ENCODE measurements around the gene EXOC6B. TPM values are rescaled to one million over a fixed set of nuclear protein-coding genes. Genes with fewer than 3 reads are reported as not detected.

The EXOC6B gene
- total and polyA plus RNA-seq, 2 of the 8 experiments (the other 6 are each of a cell fraction or from before 2014, with no cell fraction given), result 13.5 to 33.0 TPM

- Histone ChIP-seq H3K23ac (ENCODE audit: insufficient read length) (no peak overlapping the region), H2BK15ac (ENCODE audit: low read length) (0 out of 2 replicates have a peak overlapping the region, but pooled peaks have one; percentile 61), H3K4me2 (ENCODE audit: insufficient read depth in 1 of 2, low read depth in 2 of 2, low read length in 2 of 2) (no peak overlapping the region), H2AK5ac (ENCODE audit: low read depth, low read length) (no peak overlapping the region), H3K79me2 (ENCODE audit: control insufficient read depth in 1 of 2, insufficient read depth in 2 of 2, low read length in 2 of 2) (no peaks in the 10 kb centered on the region), H2BK12ac (ENCODE audit: low read depth, low read length) (peak overlapping the region; percentile 50; the same call in 1 of the 2 replicates), H3K18ac (ENCODE audit: extremely low read depth, low read length) (peak overlapping the region; percentile 60; the same call in 1 of the 2 replicates), H3K56ac (replicated peaks; ENCODE audit: insufficient read length, low read depth, low read length) (no peak overlapping the region), H3K9me3 (ENCODE audit: insufficient read depth in 2 of 2, low read depth in 1 of 2, low read length in 1 of 2) (no peaks in the 10 kb centered on the region), H3K4ac (replicated peaks; ENCODE audit: insufficient read length, low read depth, low read length) (peak overlapping the region; percentile 50), H4K91ac (replicated peaks; ENCODE audit: insufficient read length, low read length) (peak overlapping the region; percentile 79), H2BK5ac (ENCODE audit: low read depth, low read length) (peak overlapping the region; percentile 35; the same call in 1 of the 2 replicates), H3K9ac (replicated peaks in 1 of 4; ENCODE audit: extremely low read depth in 1 of 4, low read depth in 3 of 4, low read length in 3 of 4) (no peak overlapping the region), H2AFZ (ENCODE audit: low read length) (no peak overlapping the region), H3K36me3 (ENCODE audit: control insufficient read depth in 2 of 4, insufficient read depth in 4 of 4, low read length in 3 of 4) (no peaks in the 10 kb centered on the region), H3K23me2 (ENCODE audit: low read depth, low read length) (no peaks in the 10 kb centered on the region), H3K14ac (ENCODE audit: insufficient read length) (no peak overlapping the region), H2BK20ac (ENCODE audit: low read length) (0 out of 2 replicates have a peak overlapping the region, but pooled peaks have one; percentile 72), H2BK120ac (replicated peaks; ENCODE audit: low read depth, low read length) (no peak overlapping the region), H4K8ac (ENCODE audit: extremely low read depth, insufficient read depth, low read length) (peak overlapping the region; percentile 40; the same call in 1 of the 2 replicates), H4K5ac (ENCODE audit: insufficient read length, low read depth, low read length) (no peak overlapping the region), H3K4me3 (ENCODE audit: extremely low read depth in 1 of 4, insufficient read depth in 2 of 4, low read depth in 3 of 4, low read length in 4 of 4) (no peak overlapping the region), H3K79me1 (ENCODE audit: low read depth, low read length) (no peaks in the 10 kb centered on the region), H4K20me1 (replicated peaks in 1 of 2; ENCODE audit: control insufficient read depth in 1 of 2, insufficient read depth in 2 of 2, low read length in 2 of 2) (no peaks in the 10 kb centered on the region), H3K27me3 (replicated peaks in 1 of 4; ENCODE audit: control insufficient read depth in 3 of 4, extremely low read depth in 1 of 4, insufficient read depth in 3 of 4, low read length in 3 of 4) (peaks cover 0 to 4% (median 0%) of the 10 kb centered on the region in 4 experiments; a peak in 1 of 7 replicates), H3K4me1 (replicated peaks in 1 of 4; ENCODE audit: control insufficient read depth in 3 of 4, insufficient read depth in 4 of 4, low read length in 3 of 4) (peaks cover 0 to 9% (median 6%) of the 10 kb centered on the region in 4 experiments; a peak in 5 of 7 replicates), H3K27ac (ENCODE audit: low read depth, low read length) (no peak overlapping the region)
- WGBS, 2 experiments (ENCODE audit: extremely low coverage in 1 of 2, insufficient coverage in 1 of 2, insufficient read length in 1 of 2, insufficient replicate concordance in 2 of 2, low coverage in 1 of 2, low lambda C conversion rate in 2 of 2, missing lambda C conversion rate in 1 of 2), result 90% methylated on average over 32 of the region's 37 CpGs; no CpG with 5 or more reads in 1 of the 2 experiments
- ChIA-PET POLR2A (ENCODE audit: partially characterized antibody) (no interaction called here), CTCF (ENCODE audit: partially characterized antibody) (interaction anchor here (0.5 to 9.5 kb wide), 10 partner anchors 17 to 1166 kb away, joined by 3 to 70 read pairs (median 3); no protein-coding TSS in a partner anchor)
- peak in 1 of 2 experiments; percentile 37 for DNase-seq (ENCODE audit: low read depth in 1 of 2, low spot score in 2 of 2)
- no peak for FAIRE-seq
- no peak for TF ChIP-seq ATF3 (IDR thresholded peaks at IDR 0.05; ENCODE audit: insufficient read depth, low read depth, low read length)
- no peak for TF ChIP-seq CHD2 (IDR thresholded peaks at IDR 0.05; ENCODE audit: low read length)
- no peak for TF ChIP-seq MAX (IDR thresholded peaks at IDR 0.05)
- TF ChIP-seq USF2 (IDR thresholded peaks at IDR 0.05; ENCODE audit: low read length), result no peak
- TF ChIP-seq YY1 (IDR thresholded peaks at IDR 0.05; ENCODE audit: low read depth, low read length), result no peak
- no peak for TF ChIP-seq NRF1 (IDR thresholded peaks at IDR 0.05; ENCODE audit: low read depth, low read length)
- no peak for TF ChIP-seq CBX8 (IDR thresholded peaks at IDR 0.05; ENCODE audit: borderline replicate concordance, low read depth, low read length)
- no peak for TF ChIP-seq NANOG (IDR thresholded peaks at IDR 0.05; ENCODE audit: insufficient read depth, low read depth, low read length, poor library complexity, severe bottlenecking)
Measured at GRCh38 chr2:72131916-72132841, 693.7 kb downstream of the EXOC6B start.
